GM19025 (cell line): ENCODE data around the gene ZNF555.
"Not testable (repeated sequence)": the region's sequence is repeated elsewhere in the genome, so short reads cannot be mapped to it uniquely, and the experiment has no call there.

Source experiments
- ATAC-seq: cut with Tn5 transposase; IDR thresholded peaks from one replicate; pipeline ENCODE4 v1.9.1; 2021; ENCODE audit warnings: mild to moderate bottlenecking, low read depth, moderate library complexity; ENCODE audit not compliant: unreplicated experiment

The ZNF555 gene

GRCh38 chr19:2840794-2841791, at the start of gene ZNF555:
ZNF555 (plus strand) TSS chr19:2841475; CDS start chr19:2841573, 98 bp downstream.
- ATAC-seq, result peak; percentile 94

GRCh38 chr19:2791876-2792275, 49.4 kb upstream of the ZNF555 start:
- ATAC-seq, result no peak

- ATAC-seq, result not testable (repeated sequence)
These were observed 48.6 kb upstream of the ZNF555 start for GRCh38 chr19:2792666-2793065.

GRCh38 chr19:2793126-2793525, 48.1 kb upstream of the ZNF555 start:
- ATAC-seq, result no peak

GRCh38 chr19:2793577-2793976, 47.7 kb upstream of the ZNF555 start:
- ATAC-seq, result no peak

- no peak for ATAC-seq
These were observed 45.2 kb upstream of the ZNF555 start for GRCh38 chr19:2795827-2796658.

GRCh38 chr19:2796659-2797266, 44.5 kb upstream of the ZNF555 start:
- no peak for ATAC-seq

- ATAC-seq, result no peak
These were observed 44.0 kb upstream of the ZNF555 start for GRCh38 chr19:2797280-2797679.

GRCh38 chr19:2798158-2798685, 43.1 kb upstream of the ZNF555 start:
- ATAC-seq, result no peak

GRCh38 chr19:2798733-2799132, 42.5 kb upstream of the ZNF555 start:
- no peak for ATAC-seq

GRCh38 chr19:2799273-2800020, 41.8 kb upstream of the ZNF555 start:
- ATAC-seq, result no peak

- no peak for ATAC-seq
These were observed 40.8 kb upstream of the ZNF555 start for GRCh38 chr19:2800506-2800905.

GRCh38 chr19:2802826-2803225, 38.4 kb upstream of the ZNF555 start:
- no peak for ATAC-seq

GRCh38 chr19:2803486-2804155, 37.7 kb upstream of the ZNF555 start:
- ATAC-seq, result no peak

GRCh38 chr19:2804156-2805004, 36.9 kb upstream of the ZNF555 start:
- ATAC-seq, result no peak

- ATAC-seq, result no peak
These were observed 35.9 kb upstream of the ZNF555 start for GRCh38 chr19:2805261-2805900.

- no peak for ATAC-seq
These were observed 35.2 kb upstream of the ZNF555 start for GRCh38 chr19:2805991-2806649.
